ENCODE results near the gene SNX6. TPM values are rescaled to one million over a fixed set of nuclear protein-coding genes. Genes with fewer than 3 reads are reported as not detected.
"Not testable (repeated sequence)": the region's sequence is repeated elsewhere in the genome, so short reads cannot be mapped to it uniquely, and the experiment has no call there.

The SNX6 gene
- total RNA-seq, 1 experiment from 2014 or later = 53.9 TPM

DNA sequence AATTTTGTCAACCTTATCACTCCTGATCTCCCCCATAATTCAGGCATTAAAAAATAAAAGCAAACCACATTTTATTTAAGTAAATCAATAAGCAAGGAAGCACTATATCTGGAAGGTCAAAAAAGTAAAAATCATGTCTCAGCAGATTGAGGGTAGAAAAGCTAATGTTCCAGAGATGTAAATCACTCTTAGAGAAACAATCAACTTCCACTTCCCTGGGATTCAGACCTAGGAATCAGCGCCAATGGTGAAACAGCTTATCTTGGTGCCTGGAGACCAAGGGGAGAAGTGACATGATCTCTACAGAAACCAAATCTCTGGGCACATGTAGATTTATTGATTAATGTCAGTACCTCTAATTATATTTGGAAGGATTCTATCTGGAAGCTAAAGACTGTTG, 10.9 kb upstream of the SNX6 start:
- H3K36me3 ChIP-seq (ENCODE audit: low read depth, low read length) = no peaks in the 10 kb centered on the region
- BruUV-seq (replicated peaks) = no TSS peak
- TF ChIP-seq EZH2 (IDR thresholded peaks at IDR 0.05; ENCODE audit: low read length, unreplicated experiment) (no peak), EZH2phosphoT487 (IDR thresholded peaks at IDR 0.05; ENCODE audit: borderline replicate concordance, low read length) (no peak)
- TF ChIP-seq, protein P1, sequence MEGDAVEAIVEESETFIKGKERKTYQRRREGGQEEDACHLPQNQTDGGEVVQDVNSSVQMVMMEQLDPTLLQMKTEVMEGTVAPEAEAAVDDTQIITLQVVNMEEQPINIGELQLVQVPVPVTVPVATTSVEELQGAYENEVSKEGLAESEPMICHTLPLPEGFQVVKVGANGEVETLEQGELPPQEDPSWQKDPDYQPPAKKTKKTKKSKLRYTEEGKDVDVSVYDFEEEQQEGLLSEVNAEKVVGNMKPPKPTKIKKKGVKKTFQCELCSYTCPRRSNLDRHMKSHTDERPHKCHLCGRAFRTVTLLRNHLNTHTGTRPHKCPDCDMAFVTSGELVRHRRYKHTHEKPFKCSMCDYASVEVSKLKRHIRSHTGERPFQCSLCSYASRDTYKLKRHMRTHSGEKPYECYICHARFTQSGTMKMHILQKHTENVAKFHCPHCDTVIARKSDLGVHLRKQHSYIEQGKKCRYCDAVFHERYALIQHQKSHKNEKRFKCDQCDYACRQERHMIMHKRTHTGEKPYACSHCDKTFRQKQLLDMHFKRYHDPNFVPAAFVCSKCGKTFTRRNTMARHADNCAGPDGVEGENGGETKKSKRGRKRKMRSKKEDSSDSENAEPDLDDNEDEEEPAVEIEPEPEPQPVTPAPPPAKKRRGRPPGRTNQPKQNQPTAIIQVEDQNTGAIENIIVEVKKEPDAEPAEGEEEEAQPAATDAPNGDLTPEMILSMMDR (conservative IDR thresholded peaks at IDR 0.05; ENCODE audit: low read depth, low read length) = no peak
- H3K27me3 ChIP-seq (ENCODE audit: low read length) = no peaks in the 10 kb centered on the region
- no peak overlapping the region for H2AFZ ChIP-seq (ENCODE audit: low read length)
- H3K9me3 ChIP-seq (ENCODE audit: low read length) = no peaks in the 10 kb centered on the region
- intact Hi-C loops (cut with micrococcal nuclease) = no loop called here
- no peak overlapping the region for H3K4me3 ChIP-seq (ENCODE audit: low read length)
- no peaks in the 10 kb centered on the region for H4K20me1 ChIP-seq (ENCODE audit: low read length)
- no peak for ATAC-seq
- H3F3A ChIP-seq (ENCODE audit: low read length, unreplicated experiment) = no peaks in the 10 kb centered on the region
- ChIA-PET POLR2A (ENCODE audit: unreplicated experiment) (no interaction called here), CTCF (no interaction called here)
- H3K9me2 ChIP-seq (replicated peaks; ENCODE audit: low read length) = no peaks in the 10 kb centered on the region
- H3K27ac ChIP-seq (ENCODE audit: low read length) = no peak overlapping the region
- H3K4me2 ChIP-seq (ENCODE audit: low read length) = no peak overlapping the region
- H3K9ac ChIP-seq (ENCODE audit: low read length) = no peak overlapping the region
- no peaks in the 10 kb centered on the region for H3K79me2 ChIP-seq (ENCODE audit: low read length)
- no peak for DNase-seq
- H3K4me1 ChIP-seq (ENCODE audit: insufficient read depth, low read length) = no peaks in the 10 kb centered on the region

DNA sequence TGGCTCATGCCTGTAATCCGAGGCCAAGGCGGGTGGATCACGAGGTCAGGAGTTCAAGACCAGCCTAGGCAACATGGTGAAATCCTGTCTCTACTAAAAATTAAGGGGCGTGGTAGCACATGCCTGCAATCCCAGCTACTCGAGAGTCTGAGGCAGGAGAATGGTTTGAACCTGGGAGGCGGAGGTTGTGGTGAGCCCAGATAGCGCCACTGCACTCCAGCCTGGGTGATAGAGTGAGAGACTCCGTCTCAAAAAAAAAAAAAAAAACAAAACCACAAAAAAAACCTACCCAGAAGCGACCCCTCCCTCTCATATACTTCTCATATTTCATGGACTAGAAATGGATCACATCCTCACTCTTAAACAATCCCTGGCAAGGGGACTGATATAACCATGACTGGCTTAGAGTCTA, 4.4 kb upstream of the SNX6 start:
- H4K20me1 ChIP-seq (ENCODE audit: low read length); H3K9me3 ChIP-seq (ENCODE audit: low read length); H2AFZ ChIP-seq (ENCODE audit: low read length); H3K4me3 ChIP-seq (ENCODE audit: low read length); H3K79me2 ChIP-seq (ENCODE audit: low read length); DNase-seq; BruUV-seq (replicated peaks); H3K27me3 ChIP-seq (ENCODE audit: low read length); H3K36me3 ChIP-seq (ENCODE audit: low read depth, low read length); ATAC-seq; CTCF ChIA-PET; H3K9ac ChIP-seq (ENCODE audit: low read length); POLR2A ChIA-PET (ENCODE audit: unreplicated experiment); H3K4me2 ChIP-seq (ENCODE audit: low read length); H3K27ac ChIP-seq (ENCODE audit: low read length); H3K9me2 ChIP-seq (replicated peaks; ENCODE audit: low read length); H3F3A ChIP-seq (ENCODE audit: low read length, unreplicated experiment); H3K4me1 ChIP-seq (ENCODE audit: insufficient read depth, low read length); intact Hi-C loops (cut with micrococcal nuclease): not testable (repeated sequence)

DNA sequence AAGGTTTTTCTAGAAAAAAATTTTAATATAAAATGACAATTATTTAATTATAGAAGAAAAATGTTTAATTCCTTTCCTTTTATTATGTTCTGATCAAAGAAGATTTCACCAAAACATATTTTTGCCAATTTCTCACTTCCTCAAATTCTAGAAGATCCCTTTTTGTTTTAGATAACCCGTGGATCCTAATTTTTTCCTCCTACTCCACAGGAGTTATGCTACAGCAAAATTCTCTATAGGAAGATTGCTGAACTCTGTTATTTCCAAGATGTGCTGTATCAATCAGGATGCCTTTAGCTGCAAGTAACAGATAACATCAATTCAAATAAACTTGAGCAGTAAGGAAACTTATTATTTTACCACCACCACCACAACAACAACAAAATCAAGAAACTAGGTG, 3.8 kb upstream of the SNX6 start:
- H3K4me3 ChIP-seq (ENCODE audit: low read length) = no peak overlapping the region
- no peaks in the 10 kb centered on the region for H3K9me3 ChIP-seq (ENCODE audit: low read length)
- peaks cover 11% of the 10 kb centered on the region for H3K79me2 ChIP-seq (ENCODE audit: low read length)
- H2AFZ ChIP-seq (ENCODE audit: low read length) = no peak overlapping the region
- H4K20me1 ChIP-seq (ENCODE audit: low read length) = no peaks in the 10 kb centered on the region
- H3K9ac ChIP-seq (ENCODE audit: low read length) = no peak overlapping the region
- no peaks in the 10 kb centered on the region for H3F3A ChIP-seq (ENCODE audit: low read length, unreplicated experiment)
- H3K9me2 ChIP-seq (replicated peaks; ENCODE audit: low read length) = no peaks in the 10 kb centered on the region
- ATAC-seq (no peak), DNase-seq (no peak)
- no peaks in the 10 kb centered on the region for H3K27me3 ChIP-seq (ENCODE audit: low read length)
- intact Hi-C loops (cut with micrococcal nuclease) = no loop called here
- ChIA-PET POLR2A (ENCODE audit: unreplicated experiment) (no interaction called here), CTCF (no interaction called here)
- no peak overlapping the region for H3K27ac ChIP-seq (ENCODE audit: low read length)
- H3K36me3 ChIP-seq (ENCODE audit: low read depth, low read length) = no peaks in the 10 kb centered on the region
- H3K4me1 ChIP-seq (ENCODE audit: insufficient read depth, low read length) = peaks cover 2% of the 10 kb centered on the region
- no peak overlapping the region for H3K4me2 ChIP-seq (ENCODE audit: low read length)
- BruUV-seq (replicated peaks) = no TSS peak
- TF ChIP-seq EZH2phosphoT487 (IDR thresholded peaks at IDR 0.05; ENCODE audit: borderline replicate concordance, low read length) (no peak), EZH2 (IDR thresholded peaks at IDR 0.05; ENCODE audit: low read length, unreplicated experiment) (no peak)
- TF ChIP-seq, protein P1 (conservative IDR thresholded peaks at IDR 0.05; ENCODE audit: low read depth, low read length) = no peak
